ENCODE data around the gene SLC9A9. TPM values are rescaled to one million over a fixed set of nuclear protein-coding genes. Genes with fewer than 3 reads are reported as not detected.

SLC9A9 gene
- total and polyA plus RNA-seq, 2 of the 8 experiments (the other 6 are each of a cell fraction or from before 2014, with no cell fraction given) = 0.48 to 1.1 TPM

DNA sequence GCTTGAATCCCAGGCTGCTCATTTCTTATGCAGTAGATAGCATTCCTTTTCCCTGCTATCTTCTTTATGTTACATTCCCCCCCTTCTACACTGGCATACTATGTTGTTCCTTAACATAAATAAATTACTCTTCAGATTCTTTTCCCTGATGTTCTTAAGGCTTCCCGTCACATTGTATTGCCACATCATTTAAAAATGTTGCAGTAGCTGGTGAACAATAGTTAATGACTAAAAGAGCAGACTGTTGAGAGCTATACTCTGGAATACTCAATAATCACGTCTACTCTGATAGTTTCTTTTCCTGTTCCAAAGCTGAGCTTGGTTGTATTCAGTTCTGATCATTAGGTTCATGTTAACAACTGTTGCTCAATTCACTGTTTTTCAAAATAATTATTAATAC lies 508.8 kb downstream of the SLC9A9 start:
- Histone ChIP-seq H2AK5ac (ENCODE audit: low read depth, low read length) (no peak overlapping the region), H2BK15ac (ENCODE audit: low read length) (no peak overlapping the region), H3K4ac (replicated peaks; ENCODE audit: insufficient read length, low read depth, low read length) (no peak overlapping the region), H2BK120ac (replicated peaks; ENCODE audit: low read depth, low read length) (no peak overlapping the region), H3K56ac (replicated peaks; ENCODE audit: insufficient read length, low read depth, low read length) (no peak overlapping the region), H3K4me2 (ENCODE audit: insufficient read depth in 1 of 2, low read depth in 2 of 2, low read length in 2 of 2) (no peak overlapping the region), H3K14ac (ENCODE audit: insufficient read length) (no peak overlapping the region), H4K8ac (ENCODE audit: extremely low read depth, insufficient read depth, low read length) (no peak overlapping the region), H2BK12ac (ENCODE audit: low read depth, low read length) (no peak overlapping the region), H4K20me1 (replicated peaks in 1 of 2; ENCODE audit: control insufficient read depth in 1 of 2, insufficient read depth in 2 of 2, low read length in 2 of 2) (no peaks in the 10 kb centered on the region), H3K27me3 (replicated peaks in 1 of 4; ENCODE audit: control insufficient read depth in 3 of 4, extremely low read depth in 1 of 4, insufficient read depth in 3 of 4, low read length in 3 of 4) (no peaks in the 10 kb centered on the region), H3K36me3 (ENCODE audit: control insufficient read depth in 2 of 4, insufficient read depth in 4 of 4, low read length in 3 of 4) (no peaks in the 10 kb centered on the region), H3K79me1 (ENCODE audit: low read depth, low read length) (no peaks in the 10 kb centered on the region), H2BK20ac (ENCODE audit: low read length) (no peak overlapping the region), H3K4me1 (replicated peaks in 1 of 4; ENCODE audit: control insufficient read depth in 3 of 4, insufficient read depth in 4 of 4, low read length in 3 of 4) (no peaks in the 10 kb centered on the region), H3K23ac (ENCODE audit: insufficient read length) (no peak overlapping the region), H3K9ac (replicated peaks in 1 of 4; ENCODE audit: extremely low read depth in 1 of 4, low read depth in 3 of 4, low read length in 3 of 4) (no peak overlapping the region), H3K18ac (ENCODE audit: extremely low read depth, low read length) (no peak overlapping the region), H2AFZ (ENCODE audit: low read length) (no peak overlapping the region), H3K27ac (ENCODE audit: low read depth, low read length) (no peak overlapping the region), H3K4me3 (ENCODE audit: extremely low read depth in 1 of 4, insufficient read depth in 2 of 4, low read depth in 3 of 4, low read length in 4 of 4) (no peak overlapping the region), H3K79me2 (ENCODE audit: control insufficient read depth in 1 of 2, insufficient read depth in 2 of 2, low read length in 2 of 2) (no peaks in the 10 kb centered on the region), H3K23me2 (ENCODE audit: low read depth, low read length) (no peaks in the 10 kb centered on the region), H2BK5ac (ENCODE audit: low read depth, low read length) (no peak overlapping the region), H4K91ac (replicated peaks; ENCODE audit: insufficient read length, low read length) (no peak overlapping the region), H4K5ac (ENCODE audit: insufficient read length, low read depth, low read length) (no peak overlapping the region), H3K9me3 (ENCODE audit: insufficient read depth in 2 of 2, low read depth in 1 of 2, low read length in 1 of 2) (no peaks in the 10 kb centered on the region)
- TF ChIP-seq CTBP2 (IDR thresholded peaks at IDR 0.05; ENCODE audit: borderline replicate concordance, insufficient read depth, insufficient read length, low read length) (no peak), CHD1 (IDR thresholded peaks at IDR 0.05; ENCODE audit: low read depth, low read length) (no peak), SIX5 (IDR thresholded peaks at IDR 0.05; ENCODE audit: low read depth, low read length) (no peak), EGR1 (IDR thresholded peaks at IDR 0.05; ENCODE audit: borderline replicate concordance, low read depth, low read length) (no peak), SIRT6 (IDR thresholded peaks at IDR 0.05; ENCODE audit: low read length) (no peak), RBBP5 (IDR thresholded peaks at IDR 0.05; ENCODE audit: borderline replicate concordance, low read depth, low read length) (no peak), EP300 (IDR thresholded peaks at IDR 0.05; ENCODE audit: borderline replicate concordance in 1 of 2, low read depth in 2 of 2, low read length in 2 of 2) (no peak), RAD21 (IDR thresholded peaks at IDR 0.05 in 1 of 2, conservative IDR thresholded peaks at IDR 0.05 in 1 of 2; ENCODE audit: low read depth in 2 of 2, low read length in 2 of 2) (no peak), ASH2L (IDR thresholded peaks at IDR 0.05; ENCODE audit: low read length) (no peak), RFX5 (IDR thresholded peaks at IDR 0.05; ENCODE audit: borderline replicate concordance, low read depth, low read length) (no peak), CBX5 (IDR thresholded peaks at IDR 0.05; ENCODE audit: low read depth, low read length) (no peak)
- ChIA-PET CTCF (ENCODE audit: partially characterized antibody) (interaction anchor here (0.9 to 3.3 kb wide), 4 partner anchors 9 to 219 kb away, joined by 3 to 17 read pairs (median 6); no protein-coding TSS in a partner anchor), POLR2A (ENCODE audit: partially characterized antibody) (no interaction called here)
- FAIRE-seq (no peak), DNase-seq (ENCODE audit: low read depth in 1 of 2, low spot score in 2 of 2) (no peak)
- WGBS, 2 experiments (ENCODE audit: extremely low coverage in 1 of 2, insufficient coverage in 1 of 2, insufficient read length in 1 of 2, insufficient replicate concordance in 2 of 2, low coverage in 1 of 2, low lambda C conversion rate in 2 of 2, missing lambda C conversion rate in 1 of 2) = 88% methylated on average over 2 of the region's 2 CpGs; no CpG with 5 or more reads in 1 of the 2 experiments
